Stimulated activated CD8-positive, alpha-beta memory T cell treated with anti-CD3 and anti-CD28 coated beads, Interleukin-15, amount 100 ng/mL, for 4 hours (primary cell): Measurements from ENCODE around the gene TMEM165.

Source experiments
- DNase-seq, 2 donors: peaks; one replicate each; pipeline ENCODE4 v3.0.0-alpha.2; 2020; ENCODE audit warnings: low read depth in 2 of 2

Gene TMEM165

GRCh38 chr4:55367084-55367722 is 28.6 kb upstream of the TMEM165 start:
- no peak for DNase-seq

- no peak for DNase-seq
Observed at GRCh38 chr4:55369968-55370367, 25.8 kb upstream of the TMEM165 start.

- DNase-seq, result no peak
Observed at GRCh38 chr4:55372259-55372658, 23.5 kb upstream of the TMEM165 start.

GRCh38 chr4:55373461-55373860 is 22.3 kb upstream of the TMEM165 start:
- no peak for DNase-seq

GRCh38 chr4:55376698-55377097 is 19.1 kb upstream of the TMEM165 start:
- DNase-seq, result no peak

- no peak for DNase-seq
Observed at GRCh38 chr4:55378617-55379467, 16.9 kb upstream of the TMEM165 start.

- DNase-seq, result no peak
Observed at GRCh38 chr4:55380576-55380975, 15.2 kb upstream of the TMEM165 start.

GRCh38 chr4:55381502-55381901 is 14.3 kb upstream of the TMEM165 start:
- DNase-seq, result no peak

GRCh38 chr4:55382488-55383003 is 13.2 kb upstream of the TMEM165 start:
- DNase-seq, result no peak

GRCh38 chr4:55385201-55385649 is 10.5 kb upstream of the TMEM165 start:
- no peak for DNase-seq

GRCh38 chr4:55386073-55386472 is 9.7 kb upstream of the TMEM165 start:
- DNase-seq, result no peak

GRCh38 chr4:55386840-55387239 is 8.9 kb upstream of the TMEM165 start:
- no peak for DNase-seq

GRCh38 chr4:55393461-55394320 is 2.1 kb upstream of the TMEM165 start:
- DNase-seq, result no peak

- no peak for DNase-seq
Observed at GRCh38 chr4:55395218-55395528, 584 bp upstream of the TMEM165 start.

- DNase-seq, result no peak
Observed at GRCh38 chr4:55396308-55397125, 760 bp downstream of the TMEM165 start.

GRCh38 chr4:55397126-55397436 is 1.3 kb downstream of the TMEM165 start:
- no peak for DNase-seq

GRCh38 chr4:55397520-55398321 is 2.0 kb downstream of the TMEM165 start:
- no peak for DNase-seq

GRCh38 chr4:55398461-55398860 is 2.7 kb downstream of the TMEM165 start:
- no peak for DNase-seq

- DNase-seq, result no peak
Observed at GRCh38 chr4:55398966-55399365, 3.2 kb downstream of the TMEM165 start.

- DNase-seq, result no peak
Observed at GRCh38 chr4:55399581-55399980, 3.8 kb downstream of the TMEM165 start.

- no peak for DNase-seq
Observed at GRCh38 chr4:55405073-55405472, 9.3 kb downstream of the TMEM165 start.
